Pancreas (tissue), 10 donors: Measurements from ENCODE around the gene SSH3. TPM values are rescaled to one million over a fixed set of nuclear protein-coding genes. Genes with fewer than 3 reads are reported as not detected.
A peak's percentile ranks its signal among the peaks of the same experiment; 100 is the strongest.

Experiments
- ATAC-seq, 4 donors: fragments of 200-7000 bp; cut with Tn5 transposase; one replicate each; pipeline versions ENCODE4 v1.8.0 to v1.9.1; 2020; ENCODE audit warnings: mild to moderate bottlenecking in 4 of 4, moderate library complexity in 4 of 4
- DNase-seq, 6 donors: peaks; one replicate each; pipeline ENCODE4 v3.0.0-alpha.2; 2020
- FAIRE-seq: peaks from 2 replicates; lab custom pipeline; 2012; peaks lifted over from hg19 to GRCh38; lab: Jason Lieb, UNC
- H3K27ac ChIP-seq, 4 donors: fragments of 200-600 bp; sonication (generic); 1 replicate in 3 of 4; 2 replicates in 1 of 4; pipeline versions ENCODE4 v1.5.0 to v1.8.0; 2020
- H3K27me3 ChIP-seq, 4 donors: fragments of 200-600 bp; one replicate each; pipeline ENCODE4 v1.8.0; 2021
- H3K36me3 ChIP-seq, 3 donors: fragments of 200-600 bp; sonication (generic) in 1 of 3; one replicate each; pipeline versions ENCODE4 v1.5.0 to v1.8.0; 2020 to 2021
- H3K4me1 ChIP-seq, 3 donors: fragments of 200-600 bp; one replicate each; pipeline ENCODE4 v1.8.0; 2021
- H3K4me3 ChIP-seq, 4 donors: fragments of 200-600 bp; sonication (generic) in 2 of 4; one replicate each; pipeline versions ENCODE4 v1.5.0 to v1.8.0; 2020 to 2021
- H3K9me3 ChIP-seq, 4 donors: fragments of 200-600 bp; one replicate each; pipeline ENCODE4 v1.8.0; 2021
- WGBS, 2 donors: extraction: QIAGEN DNeasy Blood & Tissue Kit; methylation state at CpG; one replicate each; pipeline ENCODE4 v1.1.7; 2013; 5-methylcytosine and 5-hydroxymethylcytosine counted together
- intact Hi-C, 3 donors: fragments of 100-400 bp; cut with DNase I; formaldehyde crosslinking; loops; one replicate each; pipeline versions ENCODE4 v1.11.1 to v1.14.2; 2022
- polyA plus RNA-seq, 2 donors: library from polyadenylated mRNA; stranded (reverse); fragments of 200-250 nt; gene quantifications; one replicate each; pipeline ENCODE4 v1.2.3, GENCODE V29; 2013
- total RNA-seq, 6 donors: library from RNA; stranded (reverse); fragmentation: NEBNext Ultra II Directional in 4 of 6; extraction: Animal tissue kit (Norgen Biotek cat#: 25700) in 4 of 6; gene quantifications; one replicate each; pipeline versions ENCODE4 v1.2.1 to v1.2.4, GENCODE V29; 2021 to 2023
- TF ChIP-seq, protein P1 (sequence below), 4 donors: fragments of 200-600 bp; sonication (generic) in 3 of 4; IDR thresholded peaks; one replicate each; pipeline versions ENCODE4 v1.5.0 to v1.8.0; 2021; ENCODE audit warnings: antibody characterized with exemption in 4 of 4
- donor health status: healthy with polysubstance abuse.
- donor health status: DM: no; HTN: no; CAD: no; lungs with moderate emphysema.
- donor health status: DM: no; HTN: no; CAD: no.
- donor health status: control.
- donor health status: control.
- donor health status: Bipolar disorder and iron deficiency.
- donor health status: DM: yes; HTN: yes; CAD: no.
- donor health status: DM: no; HTN: no; CAD: no.
- donor health status: DM: no; HTN: no; CAD: no.
- donor health status: DM: yes; HTN: yes; CAD: no.

The SSH3 gene
- total and polyA plus RNA-seq, 8 donors, result 15.2 to 29.2 (median 23.3) TPM

DNA sequence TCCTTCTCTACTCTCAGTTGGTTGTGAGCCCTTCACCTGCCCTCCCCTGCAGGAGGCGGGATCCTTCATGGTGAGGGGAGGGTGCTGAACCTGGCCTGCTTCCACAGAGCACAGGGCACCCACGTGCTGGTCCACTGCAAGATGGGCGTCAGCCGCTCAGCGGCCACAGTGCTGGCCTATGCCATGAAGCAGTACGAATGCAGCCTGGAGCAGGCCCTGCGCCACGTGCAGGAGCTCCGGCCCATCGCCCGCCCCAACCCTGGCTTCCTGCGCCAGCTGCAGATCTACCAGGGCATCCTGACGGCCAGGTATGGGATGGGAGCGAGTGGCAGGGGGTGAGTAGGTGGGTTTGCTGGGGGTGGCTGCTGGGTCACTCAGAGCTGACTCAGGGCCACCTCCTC is 6.3 kb downstream of the SSH3 start:
- no peak overlapping the region for H3K27ac ChIP-seq
- DNase-seq (peak in 2 of 6 donors; percentile 33 to 68), FAIRE-seq (no peak), ATAC-seq (no peak)
- H3K27me3 ChIP-seq, result no peaks in the 10 kb centered on the region
- intact Hi-C loops, result loop anchor here in 2 of 3 donors (5.0 to 10.0 kb wide), 2 partner anchors 42 to 225 kb away; partner anchors contain the start of gene GRK2 (in 2 of the 2)
- H3K9me3 ChIP-seq, result no peaks in the 10 kb centered on the region
- peaks cover 0 to 15% (median 0%) of the 10 kb centered on the region in 3 donors for H3K36me3 ChIP-seq
- TF ChIP-seq, protein P1, sequence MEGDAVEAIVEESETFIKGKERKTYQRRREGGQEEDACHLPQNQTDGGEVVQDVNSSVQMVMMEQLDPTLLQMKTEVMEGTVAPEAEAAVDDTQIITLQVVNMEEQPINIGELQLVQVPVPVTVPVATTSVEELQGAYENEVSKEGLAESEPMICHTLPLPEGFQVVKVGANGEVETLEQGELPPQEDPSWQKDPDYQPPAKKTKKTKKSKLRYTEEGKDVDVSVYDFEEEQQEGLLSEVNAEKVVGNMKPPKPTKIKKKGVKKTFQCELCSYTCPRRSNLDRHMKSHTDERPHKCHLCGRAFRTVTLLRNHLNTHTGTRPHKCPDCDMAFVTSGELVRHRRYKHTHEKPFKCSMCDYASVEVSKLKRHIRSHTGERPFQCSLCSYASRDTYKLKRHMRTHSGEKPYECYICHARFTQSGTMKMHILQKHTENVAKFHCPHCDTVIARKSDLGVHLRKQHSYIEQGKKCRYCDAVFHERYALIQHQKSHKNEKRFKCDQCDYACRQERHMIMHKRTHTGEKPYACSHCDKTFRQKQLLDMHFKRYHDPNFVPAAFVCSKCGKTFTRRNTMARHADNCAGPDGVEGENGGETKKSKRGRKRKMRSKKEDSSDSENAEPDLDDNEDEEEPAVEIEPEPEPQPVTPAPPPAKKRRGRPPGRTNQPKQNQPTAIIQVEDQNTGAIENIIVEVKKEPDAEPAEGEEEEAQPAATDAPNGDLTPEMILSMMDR (IDR thresholded peaks at IDR 0.05), result no peak
- H3K4me1 ChIP-seq, result peaks cover 0 to 1% (median 0%) of the 10 kb centered on the region in 3 donors
- no peak overlapping the region for H3K4me3 ChIP-seq
- WGBS, 2 donors, result 91 to 92% methylated on average over 14 of the region's 14 CpGs

DNA sequence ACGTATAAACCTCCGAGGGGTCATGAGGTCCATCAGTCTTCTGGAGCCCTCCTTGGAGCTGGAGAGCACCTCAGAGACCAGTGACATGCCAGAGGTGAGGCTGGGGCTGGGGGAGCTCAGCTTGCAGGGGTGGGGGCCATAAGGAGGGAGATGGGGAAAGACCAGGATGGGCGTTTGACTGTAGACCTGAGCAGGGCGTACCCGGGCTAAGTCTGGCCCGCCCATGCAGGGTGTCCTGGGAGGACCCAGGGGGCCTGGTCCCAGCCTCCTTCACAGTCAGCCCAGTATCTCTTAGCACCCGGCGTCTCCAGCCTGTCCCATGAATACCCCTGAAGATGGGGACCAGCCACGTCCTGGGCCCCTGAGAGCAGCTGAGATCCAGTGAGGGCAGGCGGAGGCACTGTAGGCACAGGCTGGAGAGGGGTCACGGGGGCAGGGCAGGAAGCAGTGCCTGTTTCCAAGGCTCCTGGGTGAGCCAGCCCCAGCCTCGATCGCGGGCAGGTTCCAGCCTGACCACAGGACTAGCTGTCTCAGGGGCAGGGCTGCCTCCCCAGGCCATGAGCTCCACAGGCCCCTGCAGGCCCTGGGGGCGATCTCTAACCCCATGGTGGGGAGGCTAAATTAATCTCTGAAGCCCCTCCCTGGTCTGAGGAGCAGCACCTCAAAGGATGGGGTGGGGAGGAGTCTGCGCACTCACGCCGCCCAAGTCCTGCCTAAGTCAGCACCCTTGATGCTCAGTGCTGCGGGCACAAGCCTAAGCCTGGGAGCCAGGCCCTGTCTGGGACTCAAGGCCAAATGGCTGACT is 7.1 kb downstream of the SSH3 start:
- 92% methylated on average over 17 to 19 of the region's 19 CpGs for WGBS, 2 donors
- no peaks in the 10 kb centered on the region for H3K9me3 ChIP-seq
- peaks cover 0 to 15% (median 0%) of the 10 kb centered on the region in 3 donors for H3K36me3 ChIP-seq
- H3K27me3 ChIP-seq, result no peaks in the 10 kb centered on the region
- intact Hi-C loops, result loop anchor here in 2 of 3 donors (5.0 to 10.0 kb wide), 2 partner anchors 43 to 226 kb away; partner anchors contain the start of gene GRK2 (in 2 of the 2)
- FAIRE-seq (no peak), DNase-seq (peak in 1 of 6 donors; percentile 76), ATAC-seq (no peak)
- H3K4me1 ChIP-seq, result no peaks in the 10 kb centered on the region
- no peak overlapping the region for H3K27ac ChIP-seq
- H3K4me3 ChIP-seq, result no peak overlapping the region
- TF ChIP-seq, protein P1 (IDR thresholded peaks at IDR 0.05), result no peak

DNA sequence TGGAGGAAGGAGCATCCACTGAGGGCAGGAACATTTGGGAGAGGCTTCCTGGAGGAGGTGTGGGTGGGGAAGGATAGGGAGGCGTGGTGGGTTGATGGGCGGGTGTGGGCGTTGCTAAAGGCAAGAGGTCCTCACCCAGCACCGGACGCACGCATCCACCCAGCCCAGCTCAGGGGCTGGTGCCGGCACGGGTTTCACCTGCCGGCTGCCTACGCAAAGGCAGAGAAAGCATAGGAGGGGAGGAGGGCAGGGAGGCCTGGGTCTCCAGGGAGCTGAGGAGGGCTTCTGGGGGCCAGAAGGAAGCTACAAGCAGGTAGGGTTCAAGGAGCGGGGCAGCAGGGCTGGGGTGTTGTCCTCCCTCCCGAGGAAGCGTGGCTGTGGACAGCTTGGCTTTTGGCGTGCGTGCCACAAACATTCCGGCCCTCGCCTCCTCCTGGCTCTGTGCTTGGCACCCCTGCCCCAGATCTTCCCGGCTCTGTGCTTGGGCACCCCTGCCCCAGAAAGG is 7.8 kb downstream of the SSH3 start:
- H3K27me3 ChIP-seq, result no peaks in the 10 kb centered on the region
- TF ChIP-seq, protein P1 (IDR thresholded peaks at IDR 0.05), result no peak
- FAIRE-seq (no peak), DNase-seq (peak in 1 of 6 donors; percentile 69), ATAC-seq (no peak)
- 86 to 89% methylated on average over 15 to 18 of the region's 18 CpGs for WGBS, 2 donors
- H3K9me3 ChIP-seq, result no peaks in the 10 kb centered on the region
- no peak overlapping the region for H3K4me3 ChIP-seq
- no peak overlapping the region for H3K27ac ChIP-seq
- peaks cover 0 to 15% (median 0%) of the 10 kb centered on the region in 3 donors for H3K36me3 ChIP-seq
- intact Hi-C loops, result loop anchor here in 2 of 3 donors (5.0 to 10.0 kb wide), 2 partner anchors 44 to 226 kb away; partner anchors contain the start of gene GRK2 (in 2 of the 2)
- no peaks in the 10 kb centered on the region for H3K4me1 ChIP-seq

DNA sequence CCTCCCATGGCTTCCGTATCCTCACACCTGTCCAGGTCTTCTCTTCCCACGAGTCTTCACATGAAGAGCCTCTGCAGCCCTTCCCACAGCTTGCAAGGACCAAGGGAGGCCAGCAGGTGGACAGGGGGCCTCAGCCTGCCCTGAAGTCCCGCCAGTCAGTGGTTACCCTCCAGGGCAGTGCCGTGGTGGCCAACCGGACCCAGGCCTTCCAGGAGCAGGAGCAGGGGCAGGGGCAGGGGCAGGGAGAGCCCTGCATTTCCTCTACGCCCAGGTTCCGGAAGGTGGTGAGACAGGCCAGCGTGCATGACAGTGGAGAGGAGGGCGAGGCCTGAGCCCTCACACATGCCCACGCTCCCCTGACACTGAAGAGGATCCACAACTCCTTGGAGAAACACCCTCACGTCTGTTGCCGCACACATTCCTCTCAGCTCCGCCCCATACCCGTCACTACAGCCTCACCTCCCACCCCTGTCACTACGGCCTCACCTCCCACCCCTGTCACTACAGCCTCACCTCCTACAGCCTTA is 8.3 kb downstream of the SSH3 start:
- TF ChIP-seq, protein P1 (IDR thresholded peaks at IDR 0.05), result no peak
- Histone ChIP-seq H3K9me3 (no peaks in the 10 kb centered on the region), H3K4me1 (peaks cover 0 to 4% (median 0%) of the 10 kb centered on the region in 3 donors), H3K36me3 (peaks cover 0 to 15% (median 0%) of the 10 kb centered on the region in 3 donors), H3K27me3 (no peaks in the 10 kb centered on the region), H3K27ac (no peak overlapping the region), H3K4me3 (no peak overlapping the region)
- DNase-seq, result no peak
- WGBS, 2 donors, result 89 to 93% methylated on average over 15 of the region's 15 CpGs
- FAIRE-seq, result no peak
- intact Hi-C loops, result loop anchor here in 2 of 3 donors (5.0 to 10.0 kb wide), 2 partner anchors 44 to 227 kb away; partner anchors contain the start of gene GRK2 (in 2 of the 2)
- ATAC-seq, result peak in 2 of 4 donors; percentile 3 to 8
